GM21447 (cell line): ENCODE measurements around the gene RARRES1.
"Not testable (repeated sequence)": the region's sequence is repeated elsewhere in the genome, so short reads cannot be mapped to it uniquely, and the experiment has no call there.

Source experiments
- ATAC-seq: cut with Tn5 transposase; IDR thresholded peaks from one replicate; pipeline ENCODE4 v1.9.1; 2021; ENCODE audit not compliant: unreplicated experiment

RARRES1 gene

GRCh38 chr3:158700559-158700958 lies 31.7 kb downstream of the RARRES1 start:
- ATAC-seq: no peak

- ATAC-seq: no peak
These were observed 35.6 kb downstream of the RARRES1 start for GRCh38 chr3:158696618-158697017.

- not testable (repeated sequence) for ATAC-seq
These were observed 38.3 kb downstream of the RARRES1 start for GRCh38 chr3:158693866-158694456.

- no peak for ATAC-seq
These were observed 47.1 kb downstream of the RARRES1 start for GRCh38 chr3:158685159-158685558.

- ATAC-seq: no peak
These were observed 48.9 kb downstream of the RARRES1 start for GRCh38 chr3:158683230-158683962.

GRCh38 chr3:158680861-158681260 lies 51.4 kb downstream of the RARRES1 start:
- ATAC-seq: no peak

- ATAC-seq: no peak
These were observed 52.7 kb downstream of the RARRES1 start for GRCh38 chr3:158679547-158680000.

- no peak for ATAC-seq
These were observed 53.6 kb downstream of the RARRES1 start for GRCh38 chr3:158678687-158679086.

- peak; percentile 99 for ATAC-seq
These were observed 59.8 kb downstream of the RARRES1 start, which contains the start of gene LXN for GRCh38 chr3:158672215-158673176. Gene LXN, minus strand, starts transcription at chr3:158672648. Its CDS starts 170 bp downstream, at chr3:158672478.

GRCh38 chr3:158671821-158672214 lies 60.4 kb downstream of the RARRES1 start:
- no peak for ATAC-seq

- ATAC-seq: no peak
These were observed 63.8 kb downstream of the RARRES1 start for GRCh38 chr3:158668506-158668905.

- no peak for ATAC-seq
These were observed 65.8 kb downstream of the RARRES1 start for GRCh38 chr3:158666416-158666815.

- ATAC-seq: no peak
These were observed 68.4 kb downstream of the RARRES1 start for GRCh38 chr3:158663832-158664231.

- no peak for ATAC-seq
These were observed 69.0 kb downstream of the RARRES1 start for GRCh38 chr3:158663246-158663645.

- no peak for ATAC-seq
These were observed 71.5 kb downstream of the RARRES1 start for GRCh38 chr3:158660711-158661110.

GRCh38 chr3:158659454-158660237 lies 72.6 kb downstream of the RARRES1 start:
- ATAC-seq: peak; percentile 88

GRCh38 chr3:158658889-158659288 lies 73.4 kb downstream of the RARRES1 start:
- no peak for ATAC-seq

GRCh38 chr3:158652463-158652862 lies 79.8 kb downstream of the RARRES1 start:
- ATAC-seq: no peak

GRCh38 chr3:158651192-158651591 lies 81.1 kb downstream of the RARRES1 start:
- no peak for ATAC-seq

GRCh38 chr3:158649791-158650190 lies 82.5 kb downstream of the RARRES1 start:
- ATAC-seq: no peak
